Mesothelial cell of epicardium (in vitro differentiated cells): ENCODE results near the gene METTL14. TPM values are rescaled to one million over a fixed set of nuclear protein-coding genes. Genes with fewer than 3 reads are reported as not detected.

Experiments used
- DNase-seq, 2 experiments: peaks; one replicate each; pipeline ENCODE4 v3.0.0; 2021; ENCODE audit warnings: low spot score in 2 of 2; ENCODE audit not compliant: unreplicated experiment in 2 of 2
- H3K27ac Mint-ChIP-seq: 2 replicates; pipeline ENCODE4 v1.8.0; 2021; ENCODE audit warnings: mixed read lengths
- H3K27me3 Mint-ChIP-seq: 2 replicates; pipeline ENCODE4 v1.8.0; 2021; ENCODE audit warnings: low read depth, mixed read lengths
- H3K36me3 Mint-ChIP-seq: 2 replicates; pipeline ENCODE4 v1.8.0; 2021; ENCODE audit warnings: mixed read lengths
- H3K4me1 Mint-ChIP-seq: 2 replicates; pipeline ENCODE4 v1.8.0; 2021; ENCODE audit warnings: mixed read lengths
- H3K4me3 Mint-ChIP-seq: 2 replicates; pipeline ENCODE4 v1.8.0; 2021; ENCODE audit warnings: mild to moderate bottlenecking, moderate library complexity, mixed read lengths
- H3K9me3 Mint-ChIP-seq: 2 replicates; pipeline ENCODE4 v1.8.0; 2021; ENCODE audit warnings: mixed read lengths
- total RNA-seq: library from RNA; stranded (reverse); gene quantifications from 3 replicates; pipeline ENCODE4 v1.2.1, GENCODE V29; 2021
- TF ChIP-seq, protein P1 (sequence below): fragments of 200-600 bp; sonication (generic); IDR thresholded peaks from one replicate; pipeline ENCODE4 v1.5.0; 2021; ENCODE audit warnings: antibody characterized with exemption; ENCODE audit not compliant: unreplicated experiment

Gene METTL14
- total RNA-seq, 1 donor from 2014 or later = 60.2 TPM

DNA sequence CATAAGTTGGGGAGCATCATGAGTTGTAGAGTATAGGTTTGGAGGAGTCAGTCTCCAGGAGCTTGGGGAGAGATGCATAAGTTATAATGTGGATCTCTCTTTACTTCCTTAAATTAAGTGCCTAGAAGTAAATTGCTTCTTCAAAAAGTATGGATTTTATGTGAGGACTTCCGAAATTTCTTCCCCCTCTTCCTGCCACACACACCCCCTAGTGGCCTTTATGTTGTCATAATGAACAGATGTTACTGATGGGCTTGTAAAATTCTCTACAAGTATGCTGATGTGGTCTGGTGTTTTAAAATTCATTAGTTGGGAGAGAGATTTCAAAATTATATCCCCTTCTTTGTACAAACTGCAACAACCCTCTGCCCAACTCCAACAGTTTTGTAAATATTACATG is 2.3 kb upstream of the METTL14 start:
- Mint-ChIP-seq H3K27me3 (no peaks in the 10 kb centered on the region), H3K27ac (no peak overlapping the region), H3K4me3 (no peak overlapping the region), H3K9me3 (no peaks in the 10 kb centered on the region), H3K4me1 (peaks cover 23% of the 10 kb centered on the region), H3K36me3 (peaks cover 3% of the 10 kb centered on the region)
- TF ChIP-seq, protein P1, sequence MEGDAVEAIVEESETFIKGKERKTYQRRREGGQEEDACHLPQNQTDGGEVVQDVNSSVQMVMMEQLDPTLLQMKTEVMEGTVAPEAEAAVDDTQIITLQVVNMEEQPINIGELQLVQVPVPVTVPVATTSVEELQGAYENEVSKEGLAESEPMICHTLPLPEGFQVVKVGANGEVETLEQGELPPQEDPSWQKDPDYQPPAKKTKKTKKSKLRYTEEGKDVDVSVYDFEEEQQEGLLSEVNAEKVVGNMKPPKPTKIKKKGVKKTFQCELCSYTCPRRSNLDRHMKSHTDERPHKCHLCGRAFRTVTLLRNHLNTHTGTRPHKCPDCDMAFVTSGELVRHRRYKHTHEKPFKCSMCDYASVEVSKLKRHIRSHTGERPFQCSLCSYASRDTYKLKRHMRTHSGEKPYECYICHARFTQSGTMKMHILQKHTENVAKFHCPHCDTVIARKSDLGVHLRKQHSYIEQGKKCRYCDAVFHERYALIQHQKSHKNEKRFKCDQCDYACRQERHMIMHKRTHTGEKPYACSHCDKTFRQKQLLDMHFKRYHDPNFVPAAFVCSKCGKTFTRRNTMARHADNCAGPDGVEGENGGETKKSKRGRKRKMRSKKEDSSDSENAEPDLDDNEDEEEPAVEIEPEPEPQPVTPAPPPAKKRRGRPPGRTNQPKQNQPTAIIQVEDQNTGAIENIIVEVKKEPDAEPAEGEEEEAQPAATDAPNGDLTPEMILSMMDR = peak; percentile 31
- no peak for DNase-seq

- Mint-ChIP-seq H3K27ac (no peak overlapping the region), H3K27me3 (no peaks in the 10 kb centered on the region), H3K4me3 (peak overlapping the region; percentile 20), H3K9me3 (no peaks in the 10 kb centered on the region), H3K4me1 (peaks cover 23% of the 10 kb centered on the region), H3K36me3 (peaks cover 3% of the 10 kb centered on the region)
- no peak for DNase-seq
- TF ChIP-seq, protein P1 = no peak
Measured at GRCh38 chr4:118683513-118683912, 1.7 kb upstream of the METTL14 start.

- H3K4me3 Mint-ChIP-seq = no peak overlapping the region
- no peak overlapping the region for H3K27ac Mint-ChIP-seq
- DNase-seq = no peak
- H3K36me3 Mint-ChIP-seq = peaks cover 50% of the 10 kb centered on the region
- TF ChIP-seq, protein P1 = no peak
- H3K27me3 Mint-ChIP-seq = no peaks in the 10 kb centered on the region
- no peaks in the 10 kb centered on the region for H3K4me1 Mint-ChIP-seq
- H3K9me3 Mint-ChIP-seq = no peaks in the 10 kb centered on the region
Measured at GRCh38 chr4:118703118-118703517, 17.9 kb downstream of the METTL14 start.

GRCh38 chr4:118711052-118711451 is 25.9 kb downstream of the METTL14 start:
- Mint-ChIP-seq H3K36me3 (peaks cover 22% of the 10 kb centered on the region), H3K4me3 (no peak overlapping the region), H3K9me3 (no peaks in the 10 kb centered on the region), H3K27me3 (no peaks in the 10 kb centered on the region), H3K4me1 (peaks cover 24% of the 10 kb centered on the region), H3K27ac (peak overlapping the region; percentile 35)
- TF ChIP-seq, protein P1 = no peak
- DNase-seq = no peak

DNA sequence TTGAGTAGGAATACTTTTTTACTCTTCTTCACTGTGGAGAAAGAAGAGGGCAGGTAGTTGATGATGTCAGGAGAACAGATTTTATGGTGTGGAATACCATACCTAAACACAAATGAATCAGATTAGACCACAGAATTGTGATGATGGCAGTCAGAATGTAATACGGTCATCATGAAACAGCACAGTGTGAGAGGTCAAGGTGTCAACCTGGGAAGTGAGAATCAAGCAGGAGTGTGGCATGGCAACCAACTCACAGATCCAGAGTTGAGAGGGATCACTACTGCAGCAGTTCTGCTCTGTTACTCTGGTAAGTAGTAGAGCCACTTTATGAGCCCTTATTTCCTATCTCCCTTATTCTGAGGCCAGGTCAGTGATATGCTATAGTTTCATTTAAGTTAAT is 27.7 kb downstream of the METTL14 start:
- TF ChIP-seq, protein P1 = no peak
- H3K27me3 Mint-ChIP-seq = no peaks in the 10 kb centered on the region
- peaks cover 15% of the 10 kb centered on the region for H3K36me3 Mint-ChIP-seq
- no peak for DNase-seq
- H3K4me3 Mint-ChIP-seq = no peak overlapping the region
- no peaks in the 10 kb centered on the region for H3K9me3 Mint-ChIP-seq
- peaks cover 25% of the 10 kb centered on the region for H3K4me1 Mint-ChIP-seq
- no peak overlapping the region for H3K27ac Mint-ChIP-seq

DNA sequence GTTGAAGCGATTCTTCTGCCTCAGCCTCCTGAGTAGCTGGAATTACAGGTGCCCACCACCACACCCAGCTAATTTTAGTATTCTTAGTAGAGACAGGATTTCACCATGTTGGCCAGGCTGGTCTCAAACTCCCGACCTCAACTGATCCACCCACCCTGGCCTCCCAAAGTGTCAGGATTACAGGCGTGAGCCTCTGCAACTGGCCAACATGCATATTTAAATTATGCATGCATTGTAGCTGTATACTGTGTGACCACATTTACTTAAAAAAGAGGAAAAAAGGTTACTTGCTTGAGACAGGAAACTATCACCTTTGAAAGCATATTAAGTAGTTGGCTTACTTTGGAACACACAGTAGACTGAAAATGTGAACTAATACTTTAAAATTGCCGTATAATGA is 29.5 kb downstream of the METTL14 start:
- Mint-ChIP-seq H3K27ac (no peak overlapping the region), H3K27me3 (no peaks in the 10 kb centered on the region), H3K4me3 (no peak overlapping the region), H3K9me3 (no peaks in the 10 kb centered on the region), H3K4me1 (peaks cover 18% of the 10 kb centered on the region), H3K36me3 (peaks cover 21% of the 10 kb centered on the region)
- no peak for DNase-seq
- TF ChIP-seq, protein P1 = no peak
